GM19328 (cell line): ENCODE measurements around the gene PAEP.

ENCODE experiments used
- ATAC-seq: cut with Tn5 transposase; IDR thresholded peaks from one replicate; pipeline ENCODE4 v1.9.1; 2021; ENCODE audit warnings: mild to moderate bottlenecking, moderate library complexity; ENCODE audit not compliant: unreplicated experiment

The PAEP gene

DNA sequence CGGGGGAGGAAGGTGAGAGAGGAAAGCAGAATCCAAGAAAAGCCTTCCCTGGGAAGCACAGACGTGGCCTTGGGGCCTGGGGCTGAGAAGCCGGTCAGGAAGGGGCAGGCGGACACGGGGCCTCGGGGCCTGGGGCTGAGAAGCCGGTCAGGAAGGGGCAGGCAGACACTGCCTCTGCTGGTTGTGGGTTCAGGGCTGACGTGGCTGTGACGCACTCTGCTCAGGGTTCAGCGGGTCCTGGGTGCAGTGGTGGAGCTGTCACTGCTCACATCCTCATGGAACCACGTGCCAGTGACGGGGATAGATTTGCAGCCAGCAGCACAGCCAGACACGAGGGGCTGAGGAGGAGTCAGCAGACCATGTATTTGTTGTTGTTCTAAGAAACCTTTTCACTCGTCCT, 12.8 kb downstream of the PAEP start:
- ATAC-seq = no peak

- no peak for ATAC-seq
Observed at GRCh38 chr9:135574943-135575342, 13.4 kb downstream of the PAEP start.

- no peak for ATAC-seq
Observed at GRCh38 chr9:135575995-135576631, 14.6 kb downstream of the PAEP start.

DNA sequence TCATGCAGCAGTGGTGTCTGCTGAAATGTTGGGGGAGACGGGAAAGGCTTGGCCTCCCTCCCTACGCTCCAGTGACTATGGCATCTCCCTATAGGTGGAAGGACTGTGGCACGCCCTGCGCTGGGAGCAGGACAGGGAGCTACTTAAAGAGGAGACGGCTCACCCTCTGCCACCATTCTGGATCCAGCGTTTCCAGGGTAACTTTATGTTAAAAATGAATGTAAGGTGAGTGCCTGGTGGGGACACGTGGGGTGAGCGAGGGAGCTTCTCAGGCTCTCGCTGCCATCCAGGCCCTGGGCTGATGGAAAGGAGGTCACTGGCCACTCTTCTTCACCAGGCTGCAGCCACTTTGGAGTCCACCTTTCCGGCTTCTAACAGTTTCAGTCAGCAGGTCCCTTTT, 15.7 kb downstream of the PAEP start:
- ATAC-seq = no peak

GRCh38 chr9:135579356-135579755, 17.8 kb downstream of the PAEP start:
- no peak for ATAC-seq

DNA sequence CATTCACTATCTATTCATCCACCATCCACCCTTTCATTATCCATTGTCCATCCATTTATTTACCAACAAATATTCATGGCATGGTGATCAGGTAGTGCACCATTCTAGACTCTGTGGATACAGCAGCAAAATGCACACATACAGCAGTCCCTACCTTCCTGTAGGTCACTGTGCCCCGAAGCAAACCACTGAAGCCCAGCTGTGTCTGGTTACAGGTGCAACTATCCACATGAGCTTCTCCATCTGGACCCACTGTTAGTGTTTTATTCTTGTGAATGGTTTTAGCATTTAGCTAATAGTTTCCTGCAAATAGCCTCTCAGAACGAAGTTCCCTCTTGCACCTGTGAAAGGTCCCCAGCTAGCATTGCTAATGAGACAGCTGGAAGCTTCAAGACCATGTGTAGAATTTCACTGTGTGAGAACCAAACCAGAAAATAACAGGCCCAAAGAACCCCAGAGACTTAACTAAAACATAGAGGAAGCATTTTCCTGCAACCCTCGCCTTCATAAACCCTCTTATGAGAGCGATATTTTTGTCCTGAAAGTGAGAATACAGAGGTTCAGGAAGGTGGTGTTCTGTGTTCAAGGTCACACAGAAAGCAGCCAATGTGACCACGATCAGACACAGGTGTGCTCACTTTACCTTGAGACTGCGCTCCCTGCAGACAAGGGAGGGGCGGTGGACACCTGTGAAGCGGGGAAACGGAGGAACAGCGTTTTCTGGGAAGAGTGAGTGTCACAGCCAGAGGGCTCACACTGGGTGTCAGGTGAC, 18.5 kb downstream of the PAEP start:
- no peak for ATAC-seq

GRCh38 chr9:135580664-135581380, 19.3 kb downstream of the PAEP start:
- no peak for ATAC-seq

GRCh38 chr9:135581636-135582426, 20.3 kb downstream of the PAEP start:
- no peak for ATAC-seq

DNA sequence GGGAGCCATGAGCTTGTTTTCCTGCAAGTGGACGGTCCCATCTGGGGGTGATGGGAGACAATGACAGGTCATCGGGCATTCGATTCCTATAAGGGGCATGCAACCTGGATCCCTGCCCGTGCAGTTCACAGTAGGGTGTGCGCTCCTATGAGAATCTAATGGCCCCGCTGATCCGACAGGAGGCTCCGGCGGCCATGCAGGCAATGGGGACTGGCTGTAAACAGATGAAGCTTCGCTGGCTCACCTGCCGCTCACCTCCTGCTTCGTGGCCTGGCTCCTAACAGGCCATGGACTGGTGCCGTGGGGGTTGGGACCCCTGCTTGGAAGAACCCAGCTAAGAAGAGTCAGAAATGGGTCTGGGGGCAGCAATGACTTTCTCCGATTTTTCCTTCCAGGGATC, 21.0 kb downstream of the PAEP start:
- ATAC-seq = no peak

DNA sequence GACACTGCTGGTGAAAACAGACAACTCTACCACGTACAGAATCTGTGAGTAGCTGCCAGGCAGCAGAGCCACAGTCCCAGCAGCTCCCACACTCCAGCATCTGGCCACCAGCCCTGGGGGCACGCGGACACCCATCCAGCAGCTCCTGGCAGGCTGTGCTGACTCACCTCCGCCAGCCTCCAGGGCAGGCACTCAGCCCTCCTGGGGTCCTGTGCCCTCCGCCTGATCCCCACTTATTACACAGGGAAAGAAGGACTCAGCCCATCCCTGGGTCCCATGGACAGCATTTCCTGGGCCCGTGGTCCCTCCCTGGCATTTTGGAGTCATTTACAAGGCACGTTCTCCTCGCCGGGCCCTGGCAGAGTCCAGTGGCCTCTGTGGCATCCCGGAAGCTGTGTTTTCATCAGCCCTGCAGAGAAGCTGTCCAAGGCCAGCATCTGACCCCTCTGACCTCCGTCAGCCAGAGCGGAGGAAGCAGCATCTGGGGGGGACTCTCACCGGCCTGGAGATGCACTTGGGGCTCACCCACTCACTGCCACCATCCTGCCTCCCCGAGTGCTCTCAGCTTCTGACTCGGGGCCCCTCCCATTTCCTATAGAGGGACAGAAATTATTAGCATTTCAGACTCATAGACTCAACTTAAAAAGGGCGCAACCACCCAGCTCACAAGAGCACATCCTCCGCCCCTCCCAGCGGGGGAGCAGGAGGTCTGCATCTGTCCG, 21.6 kb downstream of the PAEP start:
- ATAC-seq = no peak

GRCh38 chr9:135583688-135584011, 22.1 kb downstream of the PAEP start:
- ATAC-seq = no peak

- ATAC-seq = no peak
Observed at GRCh38 chr9:135584371-135584770, 22.8 kb downstream of the PAEP start.

DNA sequence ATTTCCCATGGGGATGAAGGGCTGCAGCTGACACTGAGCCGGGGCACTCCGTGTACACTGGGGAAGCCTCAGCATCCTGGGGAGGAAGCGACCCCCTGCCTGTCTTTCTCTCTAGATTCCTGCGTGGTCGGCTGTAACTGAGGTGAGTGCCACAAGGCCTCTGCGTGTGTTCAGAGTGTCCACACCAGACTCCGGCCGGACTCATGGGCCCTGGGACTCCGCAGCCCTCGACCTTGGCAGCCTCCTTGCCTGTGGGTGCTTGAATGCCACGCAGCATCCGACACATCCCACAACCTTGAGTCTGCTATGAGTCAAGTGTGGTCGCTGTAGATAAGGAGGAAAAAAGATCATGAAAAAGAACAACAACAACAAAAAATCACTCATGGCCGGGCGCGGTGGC, 23.4 kb downstream of the PAEP start:
- ATAC-seq = no peak

GRCh38 chr9:135586601-135587109, 25.1 kb downstream of the PAEP start:
- no peak for ATAC-seq

DNA sequence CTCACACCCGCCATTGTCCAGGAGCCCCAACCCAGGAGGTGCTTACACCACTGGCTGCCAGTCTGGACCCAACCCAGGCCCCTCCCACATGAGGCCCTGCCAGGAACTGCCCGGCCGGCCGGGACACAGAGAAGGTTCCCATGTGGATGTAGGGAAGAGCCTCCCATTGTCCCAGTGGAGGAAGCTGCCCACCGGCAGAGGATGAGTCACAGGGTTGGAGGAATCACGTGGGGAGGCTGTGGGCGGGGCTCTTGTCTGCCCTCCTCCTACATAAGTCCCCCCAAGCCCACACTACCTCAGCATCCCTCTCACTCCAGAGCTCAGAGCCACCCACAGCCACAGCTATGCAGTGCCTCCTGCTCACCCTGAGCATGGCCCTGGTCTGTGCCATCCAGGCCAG, 26.1 kb downstream of the PAEP start:
- ATAC-seq = no peak

DNA sequence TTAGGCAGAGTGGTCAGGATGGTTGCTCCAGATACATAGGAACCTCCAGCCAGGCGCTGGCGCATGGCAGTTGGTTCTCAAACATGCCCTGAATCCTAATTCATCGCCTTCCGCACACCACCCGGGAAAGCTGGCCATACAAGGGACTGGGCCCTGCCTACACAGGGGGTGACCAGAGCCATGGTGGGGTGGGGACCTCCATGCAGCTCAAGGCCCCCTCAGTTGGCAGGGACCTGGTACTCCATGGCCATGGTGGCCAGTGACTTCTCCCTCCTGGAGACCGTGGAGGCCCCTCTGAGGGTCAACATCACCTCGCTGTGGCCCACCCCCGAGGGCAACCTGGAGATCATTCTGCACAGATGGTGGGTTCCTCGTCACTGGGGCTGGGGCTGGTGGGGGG, 26.8 kb downstream of the PAEP start:
- no peak for ATAC-seq

GRCh38 chr9:135588886-135589595, 27.5 kb downstream of the PAEP start:
- no peak for ATAC-seq

DNA sequence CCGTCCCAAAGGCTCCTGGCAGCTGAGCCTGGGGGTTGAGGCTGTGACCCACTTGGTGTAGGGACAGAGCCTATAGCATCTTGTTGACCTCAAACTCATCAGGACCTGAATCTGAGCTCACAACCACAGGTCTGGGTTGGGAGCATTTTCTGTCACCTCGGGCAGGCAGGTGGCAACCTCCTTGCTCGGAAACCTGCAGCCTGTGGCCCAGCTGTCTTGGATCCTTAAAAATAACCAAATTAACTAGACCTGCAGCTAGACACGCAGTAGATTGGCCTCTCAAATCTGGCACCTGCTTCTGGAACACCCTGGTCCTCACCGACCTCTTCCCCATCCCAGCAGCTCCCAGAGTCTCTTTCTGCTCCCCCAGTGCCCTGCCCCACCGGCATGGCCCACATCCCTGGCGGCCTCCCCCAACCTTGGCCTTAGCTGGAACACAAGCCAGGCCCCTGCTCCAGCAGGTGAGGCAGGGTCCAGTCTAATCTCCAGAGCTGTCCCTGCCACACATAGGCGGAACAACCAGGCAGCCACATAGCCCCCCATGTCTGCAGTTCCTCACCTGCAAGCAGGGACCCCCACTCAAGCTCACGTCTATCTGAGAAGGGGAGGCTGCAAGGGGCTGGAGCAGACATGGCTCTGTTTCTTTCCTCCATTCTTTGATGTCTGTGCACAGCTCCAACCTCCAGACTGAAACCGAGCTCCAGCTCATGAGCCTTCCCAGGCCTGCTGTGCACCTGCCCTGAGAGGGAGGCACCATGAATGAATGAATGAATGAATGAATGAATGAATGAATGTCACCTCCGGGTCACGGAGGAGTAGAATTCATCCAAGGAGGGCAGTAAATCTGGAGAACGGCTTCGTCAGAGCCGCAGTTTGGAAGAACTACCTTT, 28.3 kb downstream of the PAEP start:
- no peak for ATAC-seq
